HG02852 (cell line): ENCODE data around the gene PLB1.

Experiments
- ATAC-seq: cut with Tn5 transposase; IDR thresholded peaks from one replicate; pipeline ENCODE4 v1.9.1; 2021; ENCODE audit warnings: mild to moderate bottlenecking, moderate library complexity; ENCODE audit not compliant: unreplicated experiment

The PLB1 gene

GRCh38 chr2:28499282-28499681 is 3.4 kb downstream of the PLB1 start:
- no peak for ATAC-seq

DNA sequence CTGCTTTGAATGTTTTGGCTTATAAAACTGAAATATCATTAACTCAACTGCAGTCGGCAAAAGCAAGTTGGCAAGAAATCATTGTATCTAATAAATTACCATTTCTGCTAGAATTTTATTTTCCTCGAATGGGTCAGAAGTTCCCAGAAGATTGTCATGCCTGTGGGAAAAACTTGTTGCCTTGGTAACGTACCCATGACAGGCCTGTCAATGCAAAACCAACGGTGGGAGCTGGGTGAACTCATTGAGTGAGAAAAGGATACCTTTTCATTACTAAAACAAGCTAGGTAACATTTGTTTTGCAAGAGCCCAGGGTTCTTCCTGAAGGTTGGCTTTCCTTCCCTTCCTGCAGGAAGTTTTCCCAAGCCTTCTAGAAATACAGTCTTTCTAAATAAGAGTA is 9.5 kb downstream of the PLB1 start:
- ATAC-seq = no peak

DNA sequence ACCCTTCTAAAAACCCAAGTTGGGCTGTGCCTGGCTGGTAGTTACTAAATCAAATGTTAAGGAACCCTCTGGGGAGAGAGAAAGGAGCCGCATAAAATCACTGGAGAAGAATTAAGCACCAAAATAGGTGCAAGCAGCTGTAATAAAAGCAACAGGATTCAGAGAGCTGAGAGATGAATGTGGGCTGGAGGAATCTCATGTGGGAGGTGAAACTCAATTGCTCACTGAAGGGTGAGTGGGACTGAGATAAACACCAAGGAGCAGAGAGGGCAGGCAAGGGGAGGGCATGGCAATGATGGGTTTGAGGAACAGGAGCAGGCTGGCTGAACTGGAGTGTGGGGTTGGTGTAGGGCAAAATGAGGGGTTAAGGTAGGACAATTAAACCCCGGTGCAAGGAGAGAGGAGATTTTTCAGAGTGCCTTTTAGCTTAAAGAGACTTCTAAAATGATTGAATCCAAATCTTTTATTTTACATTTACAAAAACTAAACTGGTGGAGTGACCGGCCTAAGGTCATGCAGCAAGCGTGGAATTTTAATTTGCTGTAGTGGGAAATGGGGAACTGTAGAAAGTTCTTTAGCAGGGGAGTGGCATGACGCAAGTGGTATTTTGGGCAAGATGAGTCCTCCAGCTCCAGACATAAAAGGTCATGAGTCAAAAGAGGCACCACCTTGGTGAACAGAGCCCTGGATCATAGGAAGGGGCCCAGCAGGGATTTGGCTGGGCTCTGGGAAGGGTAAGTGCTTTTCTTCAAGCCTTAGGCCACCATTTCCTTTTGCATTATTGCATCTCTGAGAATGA is 10.5 kb downstream of the PLB1 start:
- ATAC-seq = no peak

- no peak for ATAC-seq
Observed at GRCh38 chr2:28507796-28508764, 12.2 kb downstream of the PLB1 start.

DNA sequence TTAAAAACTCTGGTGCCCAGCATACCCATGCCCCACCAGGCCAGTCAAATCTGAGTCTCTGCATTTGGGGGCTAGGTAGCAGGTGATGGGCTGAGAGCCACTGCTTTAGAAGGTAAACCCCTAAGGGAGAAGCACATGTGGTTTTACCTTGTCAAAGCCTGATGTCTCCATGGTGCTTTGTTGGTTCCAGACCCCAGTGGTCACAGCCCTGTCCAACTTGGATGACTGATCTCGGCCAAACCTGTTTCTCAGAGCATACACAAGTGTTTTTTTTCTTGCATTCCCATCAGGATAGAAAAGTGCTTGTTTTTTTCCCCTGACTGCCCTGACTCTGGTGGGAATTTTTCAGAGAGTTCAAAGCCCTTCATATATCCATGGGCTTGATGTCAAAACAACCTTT is 13.5 kb downstream of the PLB1 start:
- no peak for ATAC-seq

- ATAC-seq = no peak
Observed at GRCh38 chr2:28510184-28510583, 14.3 kb downstream of the PLB1 start.

DNA sequence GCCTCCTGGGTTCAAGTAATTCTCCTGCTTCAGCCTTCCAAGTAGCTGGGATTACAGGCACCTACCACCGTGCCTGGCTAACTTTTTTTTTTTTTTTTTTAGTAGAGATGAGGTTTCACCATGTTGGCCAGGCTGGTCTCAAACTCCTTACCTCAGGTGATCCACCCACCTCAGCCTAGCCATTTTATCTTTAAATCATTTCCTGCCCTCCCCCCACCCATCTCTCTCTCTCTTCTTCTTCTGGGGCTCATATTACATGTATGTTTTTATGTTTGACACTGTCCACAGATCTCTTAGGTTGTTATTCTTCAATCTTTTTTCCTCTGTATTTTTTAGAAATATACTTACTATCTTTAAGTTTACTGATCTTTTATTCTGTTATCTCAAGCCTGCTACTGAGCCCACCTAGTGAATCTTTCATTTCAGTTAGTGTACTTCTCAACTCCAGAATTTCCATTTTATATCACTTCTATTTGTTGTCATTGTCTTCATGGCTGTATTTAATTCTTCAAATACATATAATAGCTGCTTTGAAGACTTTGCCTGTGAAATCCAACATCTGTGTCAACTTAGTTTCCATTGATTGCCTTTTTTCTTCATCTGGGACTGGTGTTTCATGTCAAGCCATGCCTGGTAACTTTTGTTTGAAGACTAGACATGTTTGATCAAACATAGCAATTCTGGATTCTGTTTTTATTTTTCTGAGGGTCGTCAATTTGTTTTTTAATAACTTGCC is 16.2 kb downstream of the PLB1 start:
- no peak for ATAC-seq

GRCh38 chr2:28512607-28512965 is 16.7 kb downstream of the PLB1 start:
- ATAC-seq = no peak

DNA sequence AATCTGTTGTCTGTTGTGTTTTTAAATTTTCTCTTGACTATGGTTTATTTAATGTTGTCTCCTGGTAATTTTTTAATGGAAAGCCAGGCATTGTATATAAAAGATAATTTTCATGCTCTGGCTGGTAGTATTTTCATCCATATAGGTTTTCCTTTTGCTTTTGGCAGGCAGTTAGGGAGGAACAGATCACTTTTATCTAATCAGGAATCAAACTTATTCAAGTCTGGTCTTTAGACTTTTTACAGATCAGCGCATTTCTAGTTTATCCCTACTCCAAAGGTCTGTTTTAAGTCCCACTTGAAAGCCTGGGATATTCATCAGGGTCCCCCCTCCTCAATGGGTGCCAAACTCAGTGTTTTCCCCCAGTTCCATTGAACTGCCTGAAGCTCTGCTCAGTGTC is 17.2 kb downstream of the PLB1 start:
- no peak for ATAC-seq

- ATAC-seq = no peak
Observed at GRCh38 chr2:28515176-28515751, 19.4 kb downstream of the PLB1 start.

DNA sequence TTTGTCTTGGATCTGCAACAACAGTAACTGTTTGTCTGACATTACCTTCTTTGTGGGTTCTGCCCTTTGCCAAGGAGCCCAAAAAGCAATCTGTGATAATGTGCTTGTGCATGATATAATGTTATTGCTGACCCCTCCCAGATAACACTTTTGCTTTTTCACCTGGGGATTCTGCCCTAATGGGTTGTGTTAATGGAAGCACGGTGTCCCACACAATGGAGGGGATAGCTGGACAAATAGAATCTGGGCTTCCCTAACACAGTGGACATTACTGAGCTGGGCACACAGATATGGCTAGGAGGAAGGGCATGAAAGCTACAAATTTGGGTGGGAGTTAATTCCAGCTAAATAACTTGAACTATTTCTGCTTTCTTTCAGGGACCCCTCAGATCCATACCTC is 20.6 kb downstream of the PLB1 start:
- ATAC-seq = no peak

GRCh38 chr2:28516950-28517349 is 21.1 kb downstream of the PLB1 start:
- ATAC-seq = no peak

DNA sequence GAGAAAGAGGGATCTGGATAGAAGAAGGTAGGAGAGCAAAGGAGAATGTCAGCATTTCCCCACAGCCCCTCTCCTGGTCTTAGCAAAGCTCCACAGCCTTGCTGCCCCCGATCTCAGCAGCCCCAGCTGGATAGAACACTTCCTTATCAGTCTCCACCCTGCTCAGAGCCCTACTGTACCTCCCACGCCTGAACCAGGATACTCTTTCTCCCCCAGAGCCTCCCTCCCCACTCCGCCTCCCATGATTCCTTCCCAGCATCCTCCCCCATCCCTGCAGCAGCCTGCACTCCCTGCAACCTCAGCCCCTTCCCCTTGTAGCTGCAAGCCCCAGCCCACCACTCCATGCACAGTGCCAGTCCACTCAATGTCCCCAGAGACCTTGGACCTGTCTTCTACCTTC is 25.8 kb downstream of the PLB1 start:
- no peak for ATAC-seq

DNA sequence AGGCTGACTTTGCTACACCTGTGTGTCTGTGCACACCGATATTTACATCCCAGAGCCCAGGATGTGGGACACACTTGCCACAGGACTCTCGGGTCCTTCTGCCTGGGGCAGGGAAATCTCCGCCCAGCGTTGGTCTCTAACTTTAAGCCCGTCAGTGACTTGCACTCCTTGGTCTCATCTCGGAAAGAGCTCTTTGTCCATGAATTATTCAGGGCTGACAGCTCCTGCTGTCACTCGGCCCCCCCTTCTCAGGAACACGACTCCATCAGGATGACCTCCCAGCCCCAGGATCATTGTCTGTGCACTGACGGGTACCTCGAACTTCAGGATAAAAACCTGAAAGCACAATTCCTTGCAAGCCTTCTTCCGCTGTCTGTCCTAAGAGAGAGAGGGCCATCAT is 26.6 kb downstream of the PLB1 start:
- ATAC-seq = no peak

- no peak for ATAC-seq
Observed at GRCh38 chr2:28523902-28524301, 28.0 kb downstream of the PLB1 start.

- ATAC-seq = no peak
Observed at GRCh38 chr2:28525481-28525880, 29.6 kb downstream of the PLB1 start.

DNA sequence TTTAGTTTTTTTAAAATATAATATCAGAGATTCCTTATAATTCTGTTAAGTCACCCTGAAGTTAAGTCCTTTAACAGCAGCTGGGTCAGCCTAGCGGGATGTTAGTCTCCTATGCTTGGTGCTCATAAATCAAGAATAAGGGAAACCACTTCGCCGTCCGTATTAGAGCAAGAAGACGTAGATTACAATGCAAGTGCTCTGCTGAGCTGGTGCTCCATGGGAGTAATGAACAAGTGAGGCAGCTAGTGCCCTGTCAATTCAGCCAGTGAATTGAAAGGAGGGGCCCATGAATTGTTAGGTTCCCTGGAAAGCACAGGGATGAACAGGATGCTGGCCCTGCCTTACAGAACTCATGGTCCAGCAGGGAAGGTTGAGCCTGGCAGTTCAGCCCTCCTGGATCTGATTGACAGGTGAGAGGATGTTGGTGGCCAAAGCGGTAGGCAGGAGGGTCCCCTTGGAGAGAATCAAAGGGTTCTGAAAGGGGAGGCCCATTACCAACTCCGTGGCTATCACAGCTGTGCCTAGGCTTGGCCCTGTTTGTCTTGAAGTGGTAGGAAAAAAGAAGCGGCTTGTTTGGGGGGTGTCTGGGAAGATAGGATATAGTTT is 30.8 kb downstream of the PLB1 start:
- ATAC-seq = no peak

DNA sequence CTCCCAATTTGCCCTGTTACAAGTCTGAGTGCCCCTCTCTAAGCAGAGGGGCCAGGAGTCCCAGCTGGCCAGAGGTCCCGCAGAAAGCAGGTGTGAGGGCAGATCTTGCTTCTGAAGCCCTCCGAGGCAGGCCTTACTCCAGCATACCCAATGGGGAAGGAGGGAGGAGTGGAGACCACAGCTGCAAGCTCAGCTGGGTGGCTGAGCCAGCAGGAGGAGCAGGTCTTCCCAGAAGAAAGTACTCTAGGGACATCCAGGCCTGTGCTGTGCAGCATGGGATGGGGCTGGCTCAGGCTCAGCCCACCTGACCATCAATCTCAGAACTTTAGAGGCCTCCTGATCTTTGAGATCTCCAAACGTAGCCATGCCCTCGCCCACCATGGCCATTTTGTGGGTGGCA is 31.3 kb downstream of the PLB1 start:
- ATAC-seq = no peak

DNA sequence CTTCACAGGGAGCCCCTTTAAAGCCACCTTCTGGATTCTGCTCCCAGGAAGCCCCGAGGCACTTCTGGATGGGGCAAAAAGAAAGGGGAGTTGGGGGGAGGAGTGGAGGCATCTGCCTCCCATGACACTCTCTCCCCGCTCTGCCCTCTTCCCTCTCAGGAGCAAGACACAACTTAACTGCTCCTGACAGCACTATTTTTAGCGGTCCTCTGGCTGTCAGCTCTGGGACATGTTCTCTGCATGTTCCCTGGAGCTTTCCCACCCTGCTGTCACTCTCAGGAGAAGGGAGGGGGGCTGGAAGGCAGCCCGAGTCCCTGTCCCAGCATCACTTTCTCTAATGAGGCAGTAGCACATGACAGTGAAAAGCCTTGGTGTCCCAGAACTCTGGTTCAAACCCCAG is 32.3 kb downstream of the PLB1 start:
- no peak for ATAC-seq

DNA sequence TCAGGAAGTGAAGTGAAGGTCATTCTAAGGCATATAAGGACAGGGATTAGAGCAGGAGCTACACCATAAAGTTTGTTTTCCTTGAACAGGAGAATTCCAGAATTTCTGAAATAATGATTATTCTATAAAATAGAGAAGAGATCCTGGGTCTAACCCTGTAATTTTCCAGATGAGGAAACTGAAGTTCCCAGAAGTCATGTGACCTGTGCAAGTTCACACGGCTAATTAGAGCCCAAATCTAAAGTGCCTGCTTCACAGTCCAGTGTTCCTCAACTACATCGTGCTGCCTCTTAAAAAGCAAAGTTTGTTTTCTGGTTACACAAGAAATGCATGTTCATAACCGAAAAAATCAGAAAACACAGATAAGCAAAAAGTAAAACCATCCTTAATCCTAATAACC is 34.9 kb downstream of the PLB1 start:
- no peak for ATAC-seq

DNA sequence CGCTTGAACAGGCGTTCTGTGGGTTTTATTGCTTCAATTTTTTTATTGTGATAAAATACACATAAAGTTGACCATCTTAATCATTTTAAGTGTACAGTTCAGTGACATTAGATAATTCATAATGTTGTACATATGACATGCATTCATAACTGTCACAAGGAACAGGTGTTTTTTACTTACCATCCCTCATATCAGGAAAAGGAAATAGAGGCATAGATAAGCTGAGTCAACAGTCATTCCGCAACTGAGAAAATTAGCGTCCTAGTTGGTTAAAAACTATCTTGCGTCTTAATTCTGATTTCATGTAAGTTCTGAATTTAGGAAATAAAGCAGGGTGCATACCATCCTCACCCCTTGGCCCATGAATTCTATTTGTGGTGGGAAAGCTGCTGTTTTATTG is 36.5 kb downstream of the PLB1 start:
- ATAC-seq = no peak
